HG02759 (cell line): ENCODE results near the gene MYOF.

ENCODE experiments used
- ATAC-seq: cut with Tn5 transposase; IDR thresholded peaks from one replicate; pipeline ENCODE4 v1.9.1; 2021; ENCODE audit warnings: mild to moderate bottlenecking, moderate library complexity; ENCODE audit not compliant: unreplicated experiment

MYOF gene

GRCh38 chr10:93261961-93262610 lies 220.0 kb downstream of the MYOF start:
- ATAC-seq, result no peak

DNA sequence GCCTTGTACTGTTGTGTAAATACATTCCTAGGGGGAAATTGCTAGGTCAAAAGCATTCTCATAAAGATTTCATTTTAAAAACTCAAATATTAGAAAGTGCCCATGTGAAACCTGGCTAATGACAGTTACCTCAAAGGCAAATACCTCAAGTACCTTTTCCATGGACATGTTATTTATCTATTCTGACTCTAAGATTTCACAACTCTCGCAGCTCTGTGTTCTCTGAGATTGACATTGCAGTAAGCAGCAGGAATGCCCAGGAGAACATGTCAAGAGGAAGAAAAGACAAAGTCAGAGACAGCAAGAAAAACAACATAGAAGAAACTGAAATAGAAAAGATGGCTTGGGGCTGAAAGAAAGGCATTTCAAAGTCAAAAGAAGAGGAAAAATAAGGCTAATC lies 221.0 kb downstream of the MYOF start:
- ATAC-seq, result no peak

DNA sequence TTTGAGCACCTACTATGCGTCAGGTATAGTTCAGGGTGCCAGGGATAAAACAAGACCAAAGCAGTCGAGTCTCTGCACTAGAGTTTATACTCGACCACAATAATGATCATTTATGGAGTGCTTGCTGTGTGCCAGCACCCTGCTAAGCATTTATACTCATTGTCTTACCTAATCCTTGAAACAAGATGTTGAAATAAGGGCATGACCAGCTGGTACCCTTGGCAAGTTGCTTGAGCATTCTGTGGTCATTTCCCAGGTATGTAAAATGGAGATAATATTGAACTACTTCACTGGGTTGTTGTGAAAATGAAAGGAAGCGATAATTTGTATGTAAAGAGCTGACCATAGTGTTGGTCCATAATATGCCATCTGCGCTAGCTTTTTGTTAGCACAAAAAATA lies 223.0 kb downstream of the MYOF start:
- no peak for ATAC-seq
